Loucy (cell line): ENCODE data around the gene BLVRA.

Experiments used
- H2AFZ ChIP-seq: fragments of 200-600 bp; sonication (generic); 2 replicates; pipeline ENCODE4 v1.6.0; 2016; ENCODE audit warnings: antibody characterized with exemption, mild to moderate bottlenecking, low read length, moderate library complexity
- H3F3A ChIP-seq: fragments of 200-600 bp; 2 replicates; pipeline ENCODE4 v1.6.0; 2016; ENCODE audit warnings: antibody characterized with exemption, low read depth, mild to moderate bottlenecking
- H3K27me3 ChIP-seq: fragments of 200-600 bp; sonication (generic); 2 replicates; pipeline ENCODE4 v1.6.1; 2014; ENCODE audit warnings: low read length, mild to moderate bottlenecking; ENCODE audit not compliant: insufficient read depth, poor library complexity, severe bottlenecking
- H3K36me3 ChIP-seq: fragments of 200-600 bp; sonication (generic); 2 replicates; pipeline ENCODE4 v1.6.1; 2016; ENCODE audit warnings: low read length; ENCODE audit not compliant: insufficient read depth
- H3K4me1 ChIP-seq: fragments of 200-600 bp; sonication (generic); 2 replicates; pipeline ENCODE4 v1.5.1; 2014; ENCODE audit warnings: low read length, mild to moderate bottlenecking; ENCODE audit not compliant: insufficient read depth, poor library complexity, severe bottlenecking
- H3K4me2 ChIP-seq: fragments of 200-600 bp; sonication (generic); 2 replicates; pipeline ENCODE4 v1.6.0; 2014; ENCODE audit warnings: antibody characterized with exemption, low read length, low read depth, mild to moderate bottlenecking; ENCODE audit not compliant: poor library complexity, severe bottlenecking
- H3K4me3 ChIP-seq: fragments of 200-600 bp; sonication (generic); 2 replicates; pipeline ENCODE4 v1.5.1; 2014; ENCODE audit warnings: low read length, mild to moderate bottlenecking, mixed read lengths; ENCODE audit not compliant: poor library complexity, severe bottlenecking
- H3K79me2 ChIP-seq: fragments of 200-600 bp; sonication (generic); 2 replicates; pipeline ENCODE4 v1.6.1; 2014; ENCODE audit warnings: low read length; ENCODE audit not compliant: insufficient read depth
- H3K9ac ChIP-seq: fragments of 200-600 bp; sonication (generic); 2 replicates; pipeline ENCODE4 v1.6.0; 2014; ENCODE audit warnings: mild to moderate bottlenecking, low read depth, low read length, moderate library complexity; ENCODE audit not compliant: poor library complexity, severe bottlenecking
- H3K9me2 ChIP-seq: fragments of 200-600 bp; sonication (generic); replicated peaks from 2 replicates; pipeline ENCODE4 v1.6.1; 2016; ENCODE audit warnings: low read depth, low read length, mixed read lengths
- H3K9me3 ChIP-seq: fragments of 200-600 bp; sonication (generic); 2 replicates; pipeline ENCODE4 v1.6.1; 2014; ENCODE audit warnings: mild to moderate bottlenecking, antibody characterized with exemption, low read length, low read depth; ENCODE audit not compliant: insufficient read depth
- H4K20me1 ChIP-seq: fragments of 200-600 bp; sonication (generic); 2 replicates; pipeline ENCODE4 v1.6.0; 2014; ENCODE audit warnings: antibody characterized with exemption, low read length, mild to moderate bottlenecking; ENCODE audit not compliant: insufficient read depth, poor library complexity, severe bottlenecking
- EZH2phosphoT487 ChIP-seq: fragments of 200-600 bp; IDR thresholded peaks from 2 replicates; pipeline ENCODE4 v1.6.1; 2018; ENCODE audit warnings: antibody characterized with exemption, mild to moderate bottlenecking, moderate library complexity, borderline replicate concordance
- TF ChIP-seq, protein P1 (sequence below): fragments of 200-600 bp; sonication (generic); conservative IDR thresholded peaks from 2 replicates; pipeline ENCODE4 v1.5.1; 2014; ENCODE audit warnings: mild to moderate bottlenecking, antibody characterized with exemption, low read length

Gene BLVRA

DNA sequence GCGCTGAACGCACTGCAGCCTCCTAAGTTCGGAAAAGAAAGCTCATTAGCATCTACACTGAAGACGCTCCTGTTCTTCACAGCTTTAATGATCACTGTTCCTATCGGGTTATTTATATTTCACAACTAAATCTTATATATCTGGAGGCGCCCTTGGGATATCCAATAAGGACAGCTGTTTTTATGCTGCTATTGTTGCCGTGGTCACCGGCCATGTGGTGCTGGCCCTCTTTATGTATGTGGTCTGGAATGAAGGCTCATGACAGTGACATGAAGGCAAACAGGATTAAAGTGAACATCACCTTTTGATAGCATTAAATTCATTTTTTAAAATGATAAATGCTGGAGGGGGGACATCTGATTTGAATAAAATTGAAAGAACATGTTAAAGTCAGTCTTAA, 8.8 kb downstream of the BLVRA start:
- Histone ChIP-seq H3K9me2 (no peaks in the 10 kb centered on the region), H3K27me3 (no peaks in the 10 kb centered on the region), H4K20me1 (no peaks in the 10 kb centered on the region), H3K79me2 (no peaks in the 10 kb centered on the region), H3K4me1 (no peaks in the 10 kb centered on the region), H3K4me3 (no peak overlapping the region), H3K9ac (no peak overlapping the region), H3K9me3 (no peaks in the 10 kb centered on the region), H2AFZ (no peak overlapping the region), H3K4me2 (no peak overlapping the region), H3F3A (no peaks in the 10 kb centered on the region), H3K36me3 (no peaks in the 10 kb centered on the region)
- TF ChIP-seq, protein P1, sequence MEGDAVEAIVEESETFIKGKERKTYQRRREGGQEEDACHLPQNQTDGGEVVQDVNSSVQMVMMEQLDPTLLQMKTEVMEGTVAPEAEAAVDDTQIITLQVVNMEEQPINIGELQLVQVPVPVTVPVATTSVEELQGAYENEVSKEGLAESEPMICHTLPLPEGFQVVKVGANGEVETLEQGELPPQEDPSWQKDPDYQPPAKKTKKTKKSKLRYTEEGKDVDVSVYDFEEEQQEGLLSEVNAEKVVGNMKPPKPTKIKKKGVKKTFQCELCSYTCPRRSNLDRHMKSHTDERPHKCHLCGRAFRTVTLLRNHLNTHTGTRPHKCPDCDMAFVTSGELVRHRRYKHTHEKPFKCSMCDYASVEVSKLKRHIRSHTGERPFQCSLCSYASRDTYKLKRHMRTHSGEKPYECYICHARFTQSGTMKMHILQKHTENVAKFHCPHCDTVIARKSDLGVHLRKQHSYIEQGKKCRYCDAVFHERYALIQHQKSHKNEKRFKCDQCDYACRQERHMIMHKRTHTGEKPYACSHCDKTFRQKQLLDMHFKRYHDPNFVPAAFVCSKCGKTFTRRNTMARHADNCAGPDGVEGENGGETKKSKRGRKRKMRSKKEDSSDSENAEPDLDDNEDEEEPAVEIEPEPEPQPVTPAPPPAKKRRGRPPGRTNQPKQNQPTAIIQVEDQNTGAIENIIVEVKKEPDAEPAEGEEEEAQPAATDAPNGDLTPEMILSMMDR: no peak
- no peak for TF ChIP-seq EZH2phosphoT487

DNA sequence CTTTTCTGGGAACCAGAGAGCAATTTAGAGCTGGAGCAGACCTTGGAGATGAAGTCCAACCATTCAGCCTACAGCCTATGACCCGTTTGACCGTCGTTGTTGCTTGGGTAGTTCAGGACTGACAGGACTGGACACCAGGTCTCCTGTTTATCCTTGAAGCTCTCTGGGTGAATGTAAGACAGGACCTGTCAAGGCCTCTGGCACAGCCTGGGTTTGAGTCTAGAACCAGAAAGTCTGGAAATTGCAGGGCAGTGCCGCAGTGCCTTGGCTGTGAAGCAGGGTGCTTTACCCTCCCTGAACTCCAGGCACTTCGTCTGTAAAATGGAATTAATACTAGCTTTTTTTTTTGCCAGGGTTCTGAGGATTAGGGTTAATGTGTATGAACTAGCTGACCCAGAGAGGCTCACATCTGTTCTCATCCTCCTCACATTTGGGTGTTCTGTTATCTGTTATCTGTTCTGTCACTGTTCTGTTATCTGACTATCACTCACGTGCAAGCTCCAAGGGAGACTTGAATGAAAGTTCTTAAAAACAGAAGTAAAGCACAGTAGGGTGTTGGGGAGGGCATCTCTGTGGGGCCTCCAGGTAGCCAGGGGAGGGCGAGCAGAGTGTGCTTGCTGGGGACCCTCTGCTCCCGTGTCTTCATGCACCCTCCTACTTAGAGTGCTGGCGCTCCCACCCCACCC, 9.9 kb downstream of the BLVRA start:
- Histone ChIP-seq H3F3A (no peaks in the 10 kb centered on the region), H3K9ac (no peak overlapping the region), H3K9me2 (no peaks in the 10 kb centered on the region), H3K79me2 (no peaks in the 10 kb centered on the region), H3K9me3 (no peaks in the 10 kb centered on the region), H3K4me3 (no peak overlapping the region), H3K4me2 (no peak overlapping the region), H3K27me3 (no peaks in the 10 kb centered on the region), H3K36me3 (no peaks in the 10 kb centered on the region), H3K4me1 (no peaks in the 10 kb centered on the region), H4K20me1 (no peaks in the 10 kb centered on the region), H2AFZ (no peak overlapping the region)
- TF ChIP-seq, protein P1: no peak

DNA sequence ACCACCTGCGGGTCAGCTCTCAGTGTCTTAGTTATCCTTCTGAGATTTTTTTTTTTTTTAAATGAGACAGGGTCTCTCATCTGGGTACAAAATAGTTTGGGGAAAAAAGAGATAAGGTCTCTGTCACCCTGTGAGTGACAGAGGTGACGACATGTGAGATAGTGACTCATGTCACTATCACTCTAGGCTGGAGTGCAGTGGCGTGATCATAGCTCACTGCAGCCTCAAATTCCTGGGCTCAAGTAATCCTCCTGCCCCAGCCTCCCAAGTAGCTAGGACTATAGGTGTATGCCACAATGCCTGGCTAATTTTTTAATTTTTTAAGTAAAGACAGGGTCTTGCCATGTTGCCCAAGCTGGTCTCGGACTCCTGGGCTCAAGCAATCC, 10.4 kb downstream of the BLVRA start:
- H3K4me1 ChIP-seq: no peaks in the 10 kb centered on the region
- no peak overlapping the region for H3K4me2 ChIP-seq
- H2AFZ ChIP-seq: no peak overlapping the region

More for the DNA sequence above, 10.4 kb downstream of the BLVRA start:
- Histone ChIP-seq H3K9me3 (no peaks in the 10 kb centered on the region), H3K36me3 (no peaks in the 10 kb centered on the region), H3K4me3 (no peak overlapping the region), H3K79me2 (no peaks in the 10 kb centered on the region), H3K27me3 (no peaks in the 10 kb centered on the region), H3K9ac (no peak overlapping the region), H3F3A (no peaks in the 10 kb centered on the region), H3K9me2 (no peaks in the 10 kb centered on the region), H4K20me1 (no peaks in the 10 kb centered on the region)
- TF ChIP-seq EZH2phosphoT487: no peak
- TF ChIP-seq, protein P1: no peak
